HG03575 (cell line): Measurements from ENCODE around the gene WIPF1.

Experiments used
- ATAC-seq: cut with Tn5 transposase; IDR thresholded peaks from one replicate; pipeline ENCODE4 v1.9.1; 2021; ENCODE audit not compliant: unreplicated experiment, insufficient number of reproducible peaks, low FRiP score; ENCODE audit errors: extremely low read depth

The WIPF1 gene

GRCh38 chr2:174511580-174512260, 85.9 kb downstream of the WIPF1 start:
- ATAC-seq, result no peak

DNA sequence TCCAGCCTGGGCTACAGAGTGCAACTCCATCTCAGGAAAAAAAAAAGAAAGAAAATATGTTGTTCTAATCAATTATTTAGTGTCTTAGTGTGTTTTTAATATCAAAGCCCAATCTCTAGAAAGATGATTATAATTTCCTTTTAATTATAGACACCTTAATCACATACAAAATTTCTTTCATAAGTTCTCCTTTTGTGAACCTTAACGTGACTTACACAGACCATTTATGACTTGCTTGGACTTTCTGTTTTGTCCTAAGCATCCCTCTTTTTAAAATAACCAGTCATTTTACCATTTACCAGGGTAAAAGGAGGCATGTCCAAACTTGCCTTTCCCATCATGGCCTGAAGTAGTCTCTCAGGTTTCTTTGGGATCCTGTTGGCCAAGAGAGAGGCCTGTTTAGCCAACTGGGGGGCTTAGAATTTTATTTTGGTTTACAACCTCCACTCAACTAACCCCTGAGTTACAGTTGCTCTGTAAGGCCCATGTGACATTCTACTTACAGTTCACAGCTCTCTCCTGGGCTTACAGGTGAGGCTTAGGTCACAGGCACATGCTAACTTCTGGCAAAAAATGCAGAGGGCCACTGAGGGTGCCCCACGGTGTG, 86.9 kb downstream of the WIPF1 start:
- no peak for ATAC-seq
